Measurements from ENCODE around the gene SCYGR1.
"Not testable (repeated sequence)": the region's sequence is repeated elsewhere in the genome, so short reads cannot be mapped to it uniquely, and the experiment has no call there.

Gene SCYGR1

GRCh38 chr2:227368574-227368973, 19.2 kb downstream of the SCYGR1 start:
- DNase-seq = no peak

DNA sequence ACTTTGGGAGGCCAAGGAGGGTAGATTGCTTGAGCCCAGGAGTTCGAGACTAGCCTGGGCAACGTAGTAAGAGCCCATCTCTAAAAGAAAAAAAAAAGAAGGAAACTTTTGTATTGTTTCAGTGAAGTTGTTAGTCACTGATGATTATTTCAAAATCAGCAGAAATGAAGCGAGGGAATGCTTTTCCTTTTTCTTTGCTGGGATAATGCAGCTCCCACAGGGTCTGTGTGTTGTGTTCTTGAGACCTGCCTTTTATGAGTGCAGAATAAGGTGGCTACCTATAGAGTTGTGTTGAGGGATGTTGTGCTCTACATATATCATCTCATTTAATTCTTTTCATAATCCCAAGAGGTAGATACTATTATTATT, 20.3 kb downstream of the SCYGR1 start:
- DNase-seq = no peak

DNA sequence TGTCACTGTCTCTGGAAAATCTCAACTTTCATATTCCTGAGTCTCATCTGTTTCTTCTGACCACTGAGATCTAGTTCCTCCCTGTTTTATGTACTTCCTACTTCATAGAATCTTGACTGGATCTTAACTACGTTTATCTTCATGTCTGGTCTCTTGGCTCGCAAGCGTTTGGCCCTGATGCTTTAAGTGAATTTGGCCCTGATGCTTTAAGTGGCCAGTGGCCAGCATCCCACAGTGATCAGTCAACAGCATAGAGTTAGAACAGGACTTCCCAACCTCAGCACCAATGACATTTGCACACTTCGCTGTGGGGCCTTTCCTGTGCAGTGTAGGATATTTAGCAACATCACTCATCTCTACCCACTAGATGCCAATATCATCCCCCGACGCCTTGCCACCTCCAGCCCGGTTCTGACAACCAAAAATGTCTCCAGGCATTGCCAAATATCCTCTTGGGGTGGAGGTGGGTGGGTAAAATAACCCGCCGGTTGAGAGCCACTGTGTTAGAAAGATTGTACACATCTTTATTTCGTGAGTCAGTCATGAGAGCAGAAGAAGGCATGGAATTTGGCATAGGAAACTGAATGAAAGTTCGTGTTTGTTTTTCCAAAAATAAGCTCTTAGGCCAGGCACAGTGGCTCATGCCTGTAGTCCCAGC, 20.9 kb downstream of the SCYGR1 start:
- no peak for DNase-seq

DNA sequence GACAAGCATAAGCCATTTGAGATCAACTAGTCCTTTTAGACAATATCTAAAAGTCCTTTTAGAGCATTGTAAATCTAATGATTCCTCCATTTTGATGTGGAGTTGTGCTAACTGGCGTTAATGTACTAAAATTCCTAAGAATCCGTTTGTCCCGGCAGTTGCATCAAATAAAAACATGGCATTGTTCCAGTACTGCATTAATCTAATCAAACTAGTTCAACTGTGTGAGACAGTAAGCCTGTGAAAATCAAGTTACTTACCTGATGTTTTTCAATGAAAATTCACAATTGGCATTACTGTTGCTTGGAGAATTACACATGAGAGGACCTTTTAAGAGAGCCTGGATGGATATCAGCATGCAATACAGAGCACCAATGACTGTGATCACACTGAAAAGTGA, 21.9 kb downstream of the SCYGR1 start:
- DNase-seq = no peak

DNA sequence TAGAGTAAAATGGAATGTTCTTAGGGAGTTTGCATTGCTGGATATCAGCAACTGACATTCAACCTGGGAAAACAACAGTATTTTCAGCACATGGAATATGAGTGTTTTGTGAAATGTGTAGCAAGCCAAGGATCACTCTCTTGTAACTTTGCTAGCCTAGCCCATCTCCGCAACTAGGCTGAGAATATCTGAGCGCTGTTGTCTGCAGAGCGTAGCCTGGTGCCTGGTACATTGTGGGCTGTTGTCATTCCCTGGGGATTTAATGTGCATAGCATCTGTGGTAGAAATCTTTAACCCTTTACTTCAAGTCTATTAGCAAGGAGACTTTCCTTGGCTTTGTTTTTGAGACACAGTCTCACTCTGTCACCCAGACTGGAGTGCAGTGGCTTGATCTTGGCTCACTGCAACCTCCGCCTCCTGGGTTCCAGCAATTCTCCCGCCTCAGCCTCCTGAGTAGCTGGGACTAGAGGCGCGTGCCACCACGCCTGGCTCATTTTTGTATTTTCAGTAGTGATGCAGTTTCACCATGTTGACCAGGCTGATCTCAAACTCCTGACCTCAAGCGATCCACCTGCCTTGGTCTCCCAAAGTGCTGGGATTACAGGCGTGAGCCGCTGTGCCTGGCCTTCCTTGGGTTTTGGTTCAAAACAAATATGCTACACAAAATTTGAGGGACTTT, 23.0 kb downstream of the SCYGR1 start:
- DNase-seq = not testable (repeated sequence)

DNA sequence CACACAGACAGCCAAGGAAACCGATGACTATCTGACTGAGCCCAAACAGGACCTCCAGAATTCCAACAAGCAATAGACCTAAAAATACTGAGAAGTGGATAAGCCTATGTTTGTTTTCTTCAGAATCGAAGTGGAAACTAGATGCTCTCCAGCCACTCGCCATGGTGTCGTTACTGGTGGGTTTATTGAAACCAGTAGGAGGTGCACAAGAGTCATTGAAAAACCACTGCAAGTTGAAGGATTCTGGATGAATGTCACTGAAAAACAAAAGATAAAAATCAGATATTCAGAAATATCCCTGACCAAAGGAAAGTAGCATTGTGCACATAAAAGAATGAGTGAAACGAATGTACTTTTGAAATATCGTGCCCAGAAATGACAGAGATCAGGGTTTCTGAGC, 24.0 kb downstream of the SCYGR1 start:
- no peak for DNase-seq

DNA sequence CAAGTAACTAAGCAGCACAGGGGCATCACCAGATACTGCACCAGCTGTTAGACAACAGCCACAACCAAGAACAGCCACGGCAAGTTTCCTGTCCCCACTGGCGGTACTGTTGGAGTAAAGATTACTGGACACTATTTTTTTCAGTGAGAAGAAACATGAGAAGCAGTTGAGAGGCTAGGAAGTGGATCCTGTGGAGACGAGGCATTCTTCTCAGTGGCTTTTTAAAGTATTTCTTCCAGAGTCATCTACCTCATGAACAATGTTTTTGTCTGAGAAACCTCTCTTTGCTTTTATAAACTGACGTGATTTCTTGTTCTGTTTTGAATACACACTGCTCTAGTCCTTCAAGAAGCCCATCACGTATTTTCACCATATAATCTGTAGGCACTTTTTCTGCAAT, 27.4 kb downstream of the SCYGR1 start:
- DNase-seq = no peak

- no peak for DNase-seq
These were observed 36.1 kb downstream of the SCYGR1 start for GRCh38 chr2:227351639-227352038.

DNA sequence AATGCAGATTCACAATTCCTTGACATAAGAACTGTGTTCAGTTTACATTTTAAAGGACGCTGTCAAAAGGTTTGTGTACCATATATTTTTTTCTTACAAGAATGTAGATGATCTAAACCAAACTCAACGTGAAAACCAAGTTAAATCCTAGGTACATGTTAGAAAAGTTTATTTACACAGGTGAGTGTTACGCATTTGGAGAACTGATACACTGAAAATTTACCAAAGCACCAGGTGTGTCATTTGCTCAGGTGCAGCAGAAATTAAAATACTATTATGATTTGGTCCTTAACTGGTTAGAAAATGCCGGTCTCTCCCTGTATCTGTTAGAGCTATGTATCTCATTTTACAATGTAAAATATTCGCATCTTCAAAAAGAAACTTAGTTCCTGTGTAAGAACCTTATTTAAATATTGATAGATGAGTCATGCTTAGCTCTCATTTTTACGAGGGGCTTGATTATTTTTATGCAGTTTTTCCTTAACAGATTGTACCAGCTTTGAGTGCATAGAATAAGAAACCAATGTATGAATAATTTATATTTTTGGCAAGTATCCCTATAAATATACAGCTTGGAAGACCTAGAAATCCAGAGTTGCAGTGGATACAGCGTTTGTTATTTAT, 37.6 kb downstream of the SCYGR1 start:
- no peak for DNase-seq

- DNase-seq = no peak
These were observed 39.4 kb downstream of the SCYGR1 start for GRCh38 chr2:227348324-227348723.

GRCh38 chr2:227347117-227347516, 40.6 kb downstream of the SCYGR1 start:
- DNase-seq = no peak

DNA sequence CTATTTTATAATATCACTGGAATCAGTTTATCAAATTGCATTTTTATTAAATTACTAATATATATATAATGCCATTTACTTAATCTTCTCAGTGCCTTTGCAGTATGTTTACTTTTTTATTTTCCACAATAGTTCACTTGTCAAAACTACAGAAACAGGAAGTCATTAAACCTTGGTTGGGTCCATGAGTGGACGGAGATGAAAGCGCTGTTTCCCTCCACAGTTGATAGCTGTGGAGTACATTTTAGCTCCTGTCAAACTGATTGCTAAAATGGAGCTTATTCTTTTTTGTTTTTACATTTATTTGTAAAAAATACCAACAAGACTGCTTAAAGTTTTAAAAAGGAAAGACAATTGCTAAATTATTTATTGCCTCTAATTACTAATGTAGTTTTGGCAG, 43.5 kb downstream of the SCYGR1 start:
- no peak for DNase-seq

DNA sequence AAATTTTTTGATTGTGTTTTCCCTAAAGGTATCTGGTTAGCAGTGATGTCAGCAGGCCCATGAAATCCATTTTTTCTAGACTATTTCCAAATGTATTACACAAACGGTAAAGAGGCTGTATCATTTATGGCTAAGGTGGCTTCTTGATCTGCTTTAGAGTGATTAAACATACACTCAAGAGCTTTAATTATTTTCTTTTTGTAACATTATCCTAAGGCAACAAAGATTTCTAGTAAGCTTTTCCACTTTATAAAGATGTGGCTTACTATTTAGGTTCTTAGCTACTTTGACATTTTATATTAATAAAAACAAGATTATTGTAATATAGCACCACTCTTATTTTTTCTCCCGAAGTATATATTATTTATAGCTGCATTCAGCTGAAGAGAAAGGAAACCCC, 46.2 kb downstream of the SCYGR1 start:
- no peak for DNase-seq

DNA sequence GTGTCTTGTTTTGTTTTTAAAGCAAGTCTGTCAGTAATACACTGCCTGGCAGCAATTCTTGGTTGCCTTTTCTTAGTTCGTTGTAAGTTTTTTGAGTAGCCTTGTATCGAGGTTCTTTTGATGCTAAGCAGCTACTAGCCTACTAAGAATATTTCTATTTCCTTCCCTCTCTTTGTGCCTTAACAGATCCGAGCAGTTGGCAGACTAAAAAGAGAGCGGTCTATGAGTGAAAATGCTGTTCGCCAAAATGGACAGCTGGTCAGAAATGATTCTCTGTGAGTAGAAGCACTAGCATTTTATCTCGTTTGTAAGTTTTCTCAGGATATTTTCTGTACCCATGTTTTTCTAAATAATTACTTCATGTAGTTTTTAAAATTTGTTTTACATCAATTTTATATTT, 47.6 kb downstream of the SCYGR1 start:
- DNase-seq = no peak

DNA sequence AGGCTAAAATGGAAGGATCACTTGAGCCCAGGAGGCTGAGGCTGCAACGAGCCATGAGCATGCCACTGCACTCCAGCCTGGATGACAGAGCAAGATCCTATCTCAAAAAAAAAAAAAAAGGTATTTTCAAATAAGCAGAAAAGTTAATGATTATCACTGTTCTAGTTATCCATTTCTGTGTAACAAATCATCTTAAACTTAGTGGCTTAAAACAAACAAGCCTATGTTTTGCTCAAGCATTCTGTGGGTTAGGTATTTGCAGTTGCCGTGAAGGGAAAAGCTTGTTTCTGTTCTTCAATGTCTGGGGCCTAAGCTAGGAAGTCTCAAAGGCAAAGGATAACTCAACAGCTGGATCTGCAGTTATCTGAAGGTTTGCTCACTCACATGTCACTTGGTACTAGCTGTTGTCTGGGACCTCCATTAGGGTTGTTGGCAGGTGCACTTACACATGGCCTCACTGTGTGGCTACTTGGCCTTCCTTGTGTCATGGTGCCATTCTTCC, 48.6 kb downstream of the SCYGR1 start:
- no peak for DNase-seq

Data from stimulated activated naive CD4-positive, alpha-beta T cell treated with Interleukin-2 at 50 U/mL for 16 hours (primary cell).